GM19397 (cell line): ENCODE measurements around the gene DDX10.
"Not testable (repeated sequence)": the region's sequence is repeated elsewhere in the genome, so short reads cannot be mapped to it uniquely, and the experiment has no call there.

Source experiments
- ATAC-seq: cut with Tn5 transposase; IDR thresholded peaks from one replicate; pipeline ENCODE4 v1.9.1; 2021; ENCODE audit warnings: mild to moderate bottlenecking, moderate library complexity; ENCODE audit not compliant: unreplicated experiment

The DDX10 gene

DNA sequence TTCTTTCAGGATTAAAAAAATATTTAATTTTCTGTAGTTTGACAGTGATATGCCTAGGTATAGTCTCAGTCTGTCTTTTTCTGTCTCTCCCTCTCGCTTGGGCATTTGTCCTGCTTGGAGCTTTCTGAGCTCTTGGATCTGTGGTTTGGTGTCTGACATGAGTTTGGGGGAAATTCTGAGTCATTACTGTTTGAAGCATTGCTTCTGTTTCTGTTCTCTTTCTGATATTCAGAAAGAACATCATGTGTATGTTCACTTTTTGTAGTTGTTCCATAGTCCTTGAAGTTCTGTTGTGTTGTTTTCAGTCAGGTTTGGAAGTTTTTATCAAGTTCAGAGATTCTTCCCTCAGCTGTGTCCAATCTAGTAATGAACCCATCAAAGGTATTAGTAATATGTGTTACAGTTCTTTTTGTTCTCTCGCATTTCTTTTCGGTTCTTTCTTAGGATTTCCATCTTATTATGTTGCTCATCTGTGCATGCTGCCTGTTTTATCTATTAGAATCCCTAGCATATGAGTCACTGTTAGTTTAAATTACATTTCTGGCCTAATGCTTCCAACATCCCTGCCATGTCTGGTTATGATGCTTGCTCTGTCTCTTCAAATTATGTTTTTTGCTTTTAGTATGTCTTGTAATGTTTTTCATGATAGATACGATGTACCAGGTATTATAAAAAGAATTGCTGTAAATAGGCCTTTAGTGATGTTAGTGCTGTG lies 48.4 kb downstream of the DDX10 start:
- no peak for ATAC-seq

DNA sequence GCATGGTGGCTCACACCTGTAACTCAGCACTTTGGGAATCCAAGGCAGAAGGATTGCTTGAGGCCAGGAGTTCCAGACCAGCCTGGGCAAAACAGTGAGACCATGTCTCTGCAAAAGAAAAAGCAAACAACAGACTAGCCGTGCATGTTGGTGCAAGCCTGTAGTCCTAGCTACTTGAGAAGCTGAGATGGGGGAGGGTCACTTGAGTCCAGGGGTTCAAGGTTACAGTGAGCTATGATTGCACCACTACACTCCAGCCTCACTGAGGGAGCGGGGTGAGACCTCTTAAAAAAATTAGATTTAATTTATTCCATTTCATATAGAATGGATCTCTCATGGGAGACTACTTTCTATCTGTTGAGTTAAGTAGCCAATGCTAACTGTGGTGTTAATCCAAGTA lies 50.4 kb downstream of the DDX10 start:
- no peak for ATAC-seq

DNA sequence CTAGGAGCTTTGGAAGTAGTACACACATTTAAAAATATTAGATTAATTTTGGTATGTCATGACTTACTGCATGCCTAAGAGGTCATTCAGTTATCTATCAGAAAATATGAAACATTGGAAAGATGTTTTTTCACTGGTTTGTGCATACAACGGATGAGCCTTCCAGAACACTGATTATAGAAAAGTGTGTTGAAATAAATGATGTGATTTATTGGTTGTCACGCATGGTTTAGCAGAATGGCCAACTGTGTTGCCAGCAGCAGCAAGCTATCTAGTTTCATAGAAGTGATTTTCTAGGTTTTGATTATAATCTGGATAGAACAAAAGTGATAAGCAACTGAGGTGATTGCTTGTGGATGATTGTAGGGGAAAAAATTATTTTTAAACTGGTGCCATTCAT lies 53.6 kb downstream of the DDX10 start:
- no peak for ATAC-seq

DNA sequence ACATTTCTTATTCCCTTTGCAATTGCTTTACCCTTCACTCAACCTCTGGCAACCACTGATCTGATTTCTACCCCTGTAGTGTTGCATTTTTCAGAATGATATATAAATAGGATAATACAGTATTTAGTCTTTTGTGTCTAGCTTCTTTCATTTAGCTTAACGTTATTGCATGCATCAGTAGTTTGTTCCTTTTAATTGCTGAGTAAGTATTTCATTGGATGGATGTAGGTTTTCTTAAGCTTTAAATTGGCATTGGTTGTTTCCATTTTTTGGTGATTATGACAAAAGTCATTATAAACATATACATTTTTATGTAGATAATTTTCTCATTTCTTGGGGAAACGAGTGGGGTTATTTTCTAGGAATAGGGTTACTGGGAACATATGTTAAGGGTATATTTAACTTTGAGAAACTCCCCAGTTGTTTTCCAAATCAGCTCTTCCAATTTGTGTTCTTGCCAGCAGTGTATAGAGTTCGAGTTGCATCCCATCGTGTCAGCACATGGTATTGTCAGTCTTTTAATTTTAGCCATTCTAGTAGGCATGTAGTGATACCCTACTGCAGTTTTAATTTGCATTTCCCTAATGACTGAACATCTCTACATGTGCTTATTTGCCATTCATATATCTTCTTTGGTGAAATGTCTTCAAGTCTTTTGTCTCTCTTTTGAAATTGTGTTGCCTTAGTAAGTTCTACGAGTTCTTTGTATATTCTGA lies 60.3 kb downstream of the DDX10 start:
- no peak for ATAC-seq

DNA sequence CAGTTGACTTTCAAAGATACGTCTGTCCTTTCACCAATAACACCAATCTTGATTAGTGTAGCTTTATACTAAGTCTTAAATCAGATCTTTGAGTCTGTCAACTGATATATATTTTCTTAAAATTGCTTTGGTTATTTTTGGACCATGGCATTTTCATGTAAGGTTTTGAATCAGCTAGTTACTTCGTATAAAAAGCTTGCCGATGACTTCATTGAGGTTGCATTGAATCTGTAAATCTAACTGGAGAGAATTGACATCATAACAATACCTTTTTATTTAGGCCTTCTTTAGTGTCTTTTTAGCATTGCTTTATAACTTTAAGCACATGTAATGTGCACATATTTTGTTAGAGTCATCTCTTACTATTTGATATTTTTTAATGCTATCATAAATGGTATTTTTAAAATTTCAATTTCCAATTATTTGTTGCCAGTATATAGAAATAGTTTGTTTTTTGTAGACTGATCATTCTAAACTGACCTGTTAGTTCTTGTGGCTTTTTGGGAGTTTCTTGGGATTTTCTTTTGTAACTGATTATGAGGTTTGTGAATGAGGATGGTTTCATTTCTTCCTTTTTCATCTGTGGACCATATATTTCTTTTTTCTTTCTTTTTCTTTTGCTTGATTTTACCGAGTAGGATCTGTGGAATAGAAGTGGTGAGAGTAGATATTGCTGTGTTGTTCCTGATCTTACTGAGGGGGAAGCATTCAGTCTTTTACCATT lies 61.4 kb downstream of the DDX10 start:
- no peak for ATAC-seq

DNA sequence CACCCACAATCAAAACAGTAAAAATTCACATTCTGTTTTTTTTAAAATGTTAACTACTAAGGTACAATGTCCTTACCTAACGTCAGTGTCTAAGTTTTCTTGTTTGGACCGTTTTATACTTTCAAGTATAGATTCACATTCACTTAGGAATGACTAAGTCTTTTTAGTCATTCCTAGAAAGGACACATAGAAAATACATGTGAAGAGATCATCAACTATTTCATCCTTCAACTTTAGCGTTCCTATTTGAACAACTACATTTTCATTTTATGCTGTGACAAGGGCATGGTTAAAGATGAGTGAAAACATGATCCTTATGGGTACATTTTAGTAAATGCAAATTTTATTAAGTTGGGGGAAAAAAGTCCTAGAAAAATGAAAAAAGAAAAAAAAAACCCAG lies 62.8 kb downstream of the DDX10 start:
- no peak for ATAC-seq

DNA sequence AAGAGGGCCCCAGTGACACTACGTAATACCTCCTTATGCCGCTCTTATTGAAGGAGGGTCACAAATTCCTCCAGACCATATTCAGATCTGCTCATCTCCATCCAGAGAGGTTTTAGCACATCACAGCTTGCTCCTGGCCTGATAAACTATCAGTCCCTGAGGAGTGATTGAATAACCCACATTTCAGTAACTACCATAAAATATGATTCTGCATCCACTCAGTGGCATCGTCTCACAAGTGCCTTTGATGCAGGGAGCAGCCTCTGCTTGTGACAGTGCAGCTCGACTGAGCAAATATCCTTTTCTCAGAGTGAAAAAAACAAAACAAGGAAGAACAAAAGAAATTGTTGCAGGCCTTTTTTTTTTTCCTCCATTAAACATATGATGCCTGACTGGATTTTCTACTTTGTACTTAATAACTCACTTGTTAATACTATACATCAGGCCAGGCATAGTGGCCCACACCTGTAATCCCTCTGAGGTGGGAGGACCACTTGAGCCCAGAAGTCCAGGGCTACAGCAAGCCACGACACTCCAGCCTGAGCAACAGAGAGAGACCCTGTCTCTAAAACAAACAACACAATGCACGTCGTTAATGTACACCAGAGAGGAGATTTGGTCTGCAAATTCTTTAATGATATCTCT lies 64.5 kb downstream of the DDX10 start:
- ATAC-seq: no peak

DNA sequence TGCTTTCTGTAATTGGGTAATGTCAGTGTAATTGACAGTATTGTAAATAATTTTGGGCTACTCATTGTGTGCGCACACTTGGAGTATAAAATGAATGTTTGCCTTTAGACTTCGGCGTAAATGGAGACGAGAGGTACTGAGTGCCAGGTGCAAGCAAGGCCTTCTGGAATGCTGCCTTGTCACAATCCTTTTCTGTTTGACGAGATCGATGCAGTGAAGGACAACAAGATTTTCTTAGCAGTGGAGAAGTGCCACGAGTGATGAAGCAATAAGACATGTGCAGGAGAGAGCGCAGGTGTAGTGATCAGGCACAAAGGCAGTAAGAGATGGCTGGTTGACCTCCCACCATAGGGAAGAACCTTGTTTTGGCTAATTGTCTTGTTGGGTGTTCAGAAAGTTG lies 67.5 kb downstream of the DDX10 start:
- ATAC-seq: no peak

DNA sequence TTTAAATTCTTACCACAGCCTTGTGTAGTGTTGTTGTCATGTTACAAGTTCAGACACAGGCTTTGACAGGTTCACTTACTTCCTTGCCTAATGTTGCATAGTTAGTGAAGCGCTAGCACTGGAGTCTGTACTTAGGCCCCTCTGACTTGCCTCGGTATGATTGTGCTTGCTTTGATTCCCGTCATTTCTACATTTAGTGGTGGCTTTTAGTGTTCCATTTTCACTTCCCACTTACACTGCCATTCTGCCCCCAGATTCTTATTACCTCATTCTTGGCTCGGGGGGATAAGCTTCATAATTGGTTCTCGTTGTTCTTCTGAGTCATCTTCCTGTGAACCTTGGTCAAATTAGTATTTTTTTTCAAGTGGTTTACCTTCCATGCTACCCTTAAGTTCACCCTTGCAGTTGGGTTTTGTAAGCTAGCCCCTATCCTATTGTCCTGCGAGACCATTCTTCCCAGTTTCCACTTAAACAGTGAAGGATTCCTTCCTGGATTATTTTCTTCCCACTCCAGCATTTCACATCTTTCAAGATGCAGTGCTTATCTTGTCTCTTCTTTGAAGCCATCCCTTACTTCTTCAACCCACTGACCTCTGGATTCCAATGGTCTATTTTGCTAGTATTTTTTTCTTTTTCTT lies 68.7 kb downstream of the DDX10 start:
- ATAC-seq: peak; percentile 88

DNA sequence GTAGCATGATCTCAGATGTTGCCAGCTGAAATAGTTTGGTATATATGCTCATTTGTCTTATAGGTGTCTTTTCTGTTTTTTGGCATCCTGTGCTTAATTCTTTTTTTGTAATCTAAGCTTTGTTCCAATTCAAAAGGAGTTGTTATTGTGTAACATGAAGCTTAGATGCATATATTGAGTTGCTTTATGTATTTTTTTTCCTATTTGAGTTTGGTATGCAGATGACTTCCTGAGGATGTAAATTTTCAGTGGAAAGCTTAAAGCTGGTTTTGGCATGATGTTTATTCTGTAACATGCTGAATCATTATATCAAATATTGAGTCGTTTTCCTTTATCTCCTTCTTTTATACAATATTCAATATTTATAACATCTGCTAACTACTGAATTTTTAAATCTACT lies 69.4 kb downstream of the DDX10 start:
- ATAC-seq: no peak

DNA sequence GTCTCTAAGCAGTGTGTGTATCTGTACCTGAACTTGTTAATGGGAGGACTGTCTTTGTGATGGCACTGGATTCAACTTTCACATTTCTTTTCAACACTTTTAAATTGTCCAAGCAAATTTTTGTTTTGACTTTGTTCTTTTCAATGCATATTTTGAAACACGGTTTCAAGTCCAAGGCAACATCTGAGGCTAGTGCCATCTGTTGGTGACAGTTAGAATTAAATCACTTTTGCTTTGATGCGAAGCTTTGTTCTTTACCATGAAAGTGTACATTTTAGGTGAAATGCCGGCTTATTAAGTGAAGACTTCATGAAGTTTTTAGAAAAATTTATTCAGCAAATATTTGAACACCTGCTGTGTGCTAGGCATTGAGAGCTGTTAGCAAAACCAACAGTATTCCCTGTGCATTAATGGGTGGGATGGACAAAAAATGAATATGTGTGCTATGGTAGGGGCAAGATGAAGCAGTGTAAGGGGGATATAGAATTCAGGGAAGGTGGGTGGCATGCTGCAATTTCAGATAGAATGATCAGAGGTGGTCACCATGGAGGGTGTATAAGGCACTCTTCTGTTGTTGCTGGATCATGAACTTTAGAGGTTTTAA lies 70.2 kb downstream of the DDX10 start:
- ATAC-seq: no peak

DNA sequence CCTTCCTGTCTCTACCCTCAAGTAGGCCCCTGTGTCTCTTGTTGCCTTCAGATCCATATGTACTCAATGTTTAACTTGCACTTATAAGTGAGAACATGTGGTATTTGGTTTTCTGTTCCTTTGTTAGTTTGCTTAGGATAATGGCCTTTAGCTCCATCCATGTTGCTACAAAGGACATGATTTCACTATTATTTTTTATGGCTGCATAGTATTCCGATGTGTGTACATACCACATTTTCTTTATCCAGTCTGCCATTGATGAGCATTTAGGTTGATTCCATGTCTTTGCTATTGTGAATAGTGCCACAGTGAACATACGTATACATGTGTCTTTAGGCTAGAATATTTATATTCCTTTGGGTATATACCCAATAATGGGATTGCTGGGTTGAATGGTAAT lies 75.3 kb downstream of the DDX10 start:
- ATAC-seq: not testable (repeated sequence)

DNA sequence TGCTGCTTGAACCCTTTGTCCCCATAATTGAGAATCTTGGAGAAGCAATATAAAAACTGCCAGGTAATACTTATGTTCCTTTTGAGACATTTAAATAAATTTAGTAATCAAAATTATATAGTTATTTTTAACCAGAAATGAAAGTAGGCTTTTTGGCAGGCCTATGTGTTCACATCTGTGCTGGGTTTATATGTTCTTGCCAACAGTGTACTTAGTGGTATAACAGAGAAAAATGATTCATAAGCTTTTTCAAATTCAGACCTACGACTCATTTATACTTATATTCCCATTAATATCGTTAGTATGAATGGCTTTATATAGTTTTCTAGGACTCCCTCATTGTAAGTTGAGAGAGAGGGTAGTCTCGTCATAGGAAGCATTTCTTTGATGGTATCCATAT lies 79.0 kb downstream of the DDX10 start:
- no peak for ATAC-seq

DNA sequence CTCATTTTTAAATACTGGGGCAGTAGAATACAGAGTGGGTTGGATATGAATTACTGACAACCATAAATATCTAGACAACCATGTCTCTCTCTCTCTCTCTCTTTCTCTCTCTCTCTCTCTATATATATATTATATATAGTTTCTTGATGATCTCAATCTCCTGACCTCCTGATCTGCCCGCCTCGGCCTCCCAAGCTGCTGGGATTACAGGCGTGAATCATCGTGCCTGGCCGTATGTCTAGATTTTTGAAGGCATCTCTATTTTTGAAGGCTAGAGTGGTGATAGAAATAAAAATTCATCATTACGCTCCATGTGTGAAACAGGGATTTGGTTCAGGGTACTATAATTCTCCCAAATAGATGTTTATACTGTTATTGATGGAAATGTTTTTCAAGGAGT lies 84.1 kb downstream of the DDX10 start:
- ATAC-seq: no peak

DNA sequence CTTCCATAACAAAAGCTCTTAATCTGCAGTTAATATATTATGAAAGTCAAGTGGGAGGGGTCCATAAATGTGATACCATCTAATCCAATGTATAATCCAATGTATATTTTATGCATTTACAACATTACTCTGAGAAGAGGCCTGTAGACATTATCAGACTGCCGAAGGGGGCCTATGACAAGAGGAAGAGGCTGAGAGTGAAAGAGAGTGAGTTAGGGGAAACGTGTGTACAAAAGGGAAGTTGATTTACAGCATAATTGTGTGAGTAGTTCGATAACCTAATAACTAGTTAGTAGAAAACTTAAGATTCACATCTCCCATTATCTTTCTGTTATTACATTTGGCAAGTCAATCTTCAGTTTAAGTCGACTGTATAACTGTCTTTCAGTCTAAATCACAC lies 86.6 kb downstream of the DDX10 start:
- no peak for ATAC-seq

DNA sequence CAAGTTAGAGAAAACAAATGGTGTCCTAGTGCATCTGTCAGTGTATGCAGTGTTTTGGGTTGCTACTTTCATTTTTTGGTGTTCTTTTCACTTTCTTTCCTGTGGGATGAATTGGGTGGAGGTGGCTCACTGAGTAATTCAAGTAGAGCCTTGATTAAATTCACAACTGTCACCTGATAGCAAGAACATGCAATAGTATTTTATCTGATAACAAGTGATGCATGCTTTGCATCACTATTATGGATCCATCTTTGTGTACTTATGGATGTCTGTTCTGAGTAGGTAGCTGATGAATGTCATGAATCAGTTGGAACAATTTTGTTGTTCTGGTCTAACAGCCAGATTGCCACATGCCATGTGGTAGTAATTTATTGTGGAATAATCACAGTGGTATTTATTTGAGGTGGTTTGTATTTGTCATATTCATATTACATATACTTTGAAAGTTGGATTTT lies 87.5 kb downstream of the DDX10 start:
- ATAC-seq: no peak

DNA sequence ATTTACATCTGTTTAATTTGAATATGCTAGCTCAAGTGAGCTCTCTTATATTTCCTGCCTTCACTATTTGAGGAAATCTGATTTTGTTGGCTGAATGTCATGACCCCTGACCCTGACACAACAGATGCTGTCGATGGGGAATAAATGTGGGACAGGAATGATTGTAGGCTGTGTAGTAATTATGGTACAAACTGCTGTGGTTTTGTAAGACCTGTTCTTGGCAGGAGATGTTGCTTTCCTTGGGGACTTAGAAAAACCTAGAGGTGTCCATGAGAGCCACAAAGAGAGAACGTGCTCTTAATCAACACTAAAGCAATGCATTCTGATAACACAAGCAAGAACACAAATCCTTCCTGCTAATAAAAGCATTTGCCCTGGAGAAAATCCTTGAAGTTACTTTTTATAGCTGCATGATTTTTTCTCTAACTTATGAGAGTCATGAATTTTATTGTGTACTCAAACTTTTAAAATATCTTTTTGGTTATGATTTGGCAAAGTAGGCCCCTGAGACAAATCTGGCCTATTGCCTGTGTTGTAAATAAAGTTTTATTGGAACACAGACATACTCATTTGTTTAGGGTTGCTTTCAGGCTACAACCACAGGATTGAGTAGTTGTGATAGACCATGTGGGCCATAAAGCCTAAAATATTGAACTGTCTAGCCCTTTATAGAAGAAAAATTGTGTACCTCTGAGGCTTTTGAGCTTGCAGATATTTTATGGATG lies 90.2 kb downstream of the DDX10 start:
- no peak for ATAC-seq

DNA sequence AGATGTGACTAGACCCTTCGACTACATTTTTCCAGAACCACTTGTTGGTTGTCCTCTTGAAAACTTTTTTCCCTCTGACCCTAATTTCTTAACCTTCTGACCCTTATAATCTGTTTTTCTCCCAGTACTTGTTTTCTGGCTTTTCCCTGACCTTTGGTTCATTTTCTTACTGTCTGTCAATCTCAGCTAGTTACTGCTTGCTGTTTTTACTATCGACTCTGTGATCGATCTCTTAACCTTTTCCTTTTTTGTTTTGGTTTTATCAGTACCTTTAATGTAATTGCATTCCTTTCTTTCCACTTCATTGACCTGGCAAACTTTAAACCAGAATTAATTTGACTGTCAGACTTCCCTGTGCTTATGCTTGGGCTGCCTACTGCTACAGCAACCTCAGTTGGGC lies 92.8 kb downstream of the DDX10 start:
- ATAC-seq: no peak

DNA sequence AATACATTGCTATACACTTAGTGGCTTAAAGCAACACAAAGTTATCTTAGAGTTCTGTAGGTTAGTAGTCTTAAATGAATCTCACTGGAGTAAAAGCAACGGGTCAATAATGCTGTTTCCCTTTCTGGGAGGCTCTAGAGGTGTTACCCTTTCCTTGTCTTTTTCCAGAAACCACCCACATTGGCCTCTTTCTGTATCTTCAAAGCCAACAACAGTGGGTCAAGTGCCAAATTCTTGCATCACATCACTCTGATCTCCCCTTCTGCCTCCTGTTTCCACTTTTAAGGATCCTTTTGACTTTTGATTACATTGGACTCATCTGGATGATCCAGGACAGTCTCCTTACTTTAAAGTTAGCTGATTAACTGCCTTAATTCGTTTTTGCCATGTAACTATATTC lies 93.6 kb downstream of the DDX10 start:
- no peak for ATAC-seq

DNA sequence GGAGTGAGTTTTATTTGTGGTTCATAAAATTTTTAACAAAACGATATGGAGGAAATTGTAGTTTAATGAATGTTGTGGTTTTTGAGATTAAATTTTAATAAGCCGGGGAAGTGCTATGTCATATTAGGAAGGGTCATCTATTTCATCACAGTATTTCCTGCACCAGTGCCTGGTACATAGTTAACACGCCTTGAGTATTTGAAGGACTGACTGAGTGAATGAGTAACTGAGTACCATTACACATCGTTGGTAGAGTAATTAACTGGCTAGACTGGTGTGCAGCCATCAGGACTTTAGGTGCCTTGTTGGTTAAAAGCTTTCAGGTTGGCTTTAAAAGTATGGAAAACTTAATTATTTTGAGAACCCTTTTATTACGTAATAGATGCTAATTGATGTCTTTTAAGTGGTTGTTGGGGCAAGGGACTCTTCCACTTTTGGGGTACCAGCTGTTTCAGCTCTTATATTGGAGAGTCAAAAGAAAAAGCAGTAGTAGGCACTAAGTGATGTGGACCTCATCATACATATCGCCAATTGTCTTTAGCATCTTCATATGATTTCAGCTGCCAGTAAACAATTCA lies 101.8 kb downstream of the DDX10 start:
- ATAC-seq: no peak
